Mucosa of stomach (tissue), 1 donor: ENCODE measurements around the gene CD207.

Experiments used
- H3K27me3 ChIP-seq: one replicate; pipeline ENCODE4 v1.7.0; 2013; ENCODE audit warnings: mild to moderate bottlenecking, low read length; ENCODE audit not compliant: control insufficient read depth, insufficient read depth
- H3K36me3 ChIP-seq: one replicate; pipeline ENCODE4 v1.7.0; 2013; ENCODE audit warnings: low read length; ENCODE audit not compliant: control insufficient read depth, insufficient read depth
- H3K4me1 ChIP-seq: one replicate; pipeline ENCODE4 v1.7.0; 2013; ENCODE audit warnings: mild to moderate bottlenecking, low read length; ENCODE audit not compliant: control insufficient read depth, insufficient read depth
- H3K4me3 ChIP-seq: one replicate; pipeline ENCODE4 v1.7.0; 2013; ENCODE audit warnings: low read length
- H3K9ac ChIP-seq: one replicate; pipeline ENCODE4 v1.7.0; 2013; ENCODE audit warnings: mild to moderate bottlenecking, low read length, moderate library complexity
- H3K9me3 ChIP-seq: one replicate; pipeline ENCODE4 v1.7.0; 2013; ENCODE audit warnings: mild to moderate bottlenecking, low read length, moderate library complexity; ENCODE audit not compliant: control insufficient read depth
- donor health status: Pancreatic carcinoma.

The CD207 gene

GRCh38 chr2:70784320-70784719, 51.3 kb downstream of the CD207 start:
- Histone ChIP-seq H3K4me3 (no peak overlapping the region), H3K4me1 (no peaks in the 10 kb centered on the region), H3K9me3 (no peaks in the 10 kb centered on the region), H3K9ac (no peak overlapping the region), H3K27me3 (peaks cover 33% of the 10 kb centered on the region), H3K36me3 (no peaks in the 10 kb centered on the region)
